SK-N-SH (cell line): ENCODE measurements around the gene COG2. TPM values are rescaled to one million over a fixed set of nuclear protein-coding genes. Genes with fewer than 3 reads are reported as not detected.

Source experiments
- CTCF ChIA-PET: fragments of 300-600, 350-600 bp; formaldehyde crosslinking; extraction: SDS; loops from one replicate; lab custom pipeline; 2021; lab: Yijun Ruan, JAX
- POLR2A ChIA-PET: fragments of 350-600 bp; sonication (Branson Sonifier 250); formaldehyde crosslinking; extraction: SDS; loops from one replicate; lab custom pipeline; 2020; ENCODE audit warnings: antibody characterized with exemption, inconsistent platforms; lab: Yijun Ruan, JAX
- DNase-seq: peaks from one replicate; pipeline ENCODE4 v3.0.0; 2012
- H2AFZ ChIP-seq: fragments of 200-600 bp; sonication (generic); 2 replicates; pipeline ENCODE4 v1.8.1; 2016; ENCODE audit warnings: antibody characterized with exemption, mild to moderate bottlenecking, low read depth
- H3F3A ChIP-seq: fragments of 200-600 bp; sonication (generic); replicated peaks from 2 replicates; pipeline ENCODE3; 2016; ENCODE audit warnings: antibody characterized with exemption, mild to moderate bottlenecking; ENCODE audit not compliant: insufficient read depth
- H3K27ac ChIP-seq, 2 experiments: fragments of 200-500 bp in 1 of 2; fragments of 200-600 bp in 1 of 2; sonication (Bioruptor generic) in 1 of 2; sonication (generic), shearing (Covaris generic) in 1 of 2; 2 replicates each; pipeline versions ENCODE4 v1.5.1 to v1.6.1; 2014 to 2016; ENCODE audit warnings: low read depth in 2 of 2, inconsistent platforms in 1 of 2, low read length in 1 of 2, mild to moderate bottlenecking in 1 of 2, mixed read lengths in 1 of 2
- H3K27me3 ChIP-seq: fragments of 200-600 bp; sonication (generic), shearing (Covaris generic); 2 replicates; pipeline ENCODE4 v1.6.1; 2016; ENCODE audit warnings: mixed run types; ENCODE audit not compliant: insufficient read depth
- H3K36me3 ChIP-seq, 2 experiments: fragments of 200-500 bp in 1 of 2; fragments of 200-600 bp in 1 of 2; sonication (Bioruptor generic) in 1 of 2; sonication (generic) in 1 of 2; replicated peaks in 1 of 2; 2 replicates each; pipeline versions ENCODE3 to v1.5.1; 2014 to 2016; ENCODE audit warnings: low read length in 1 of 2, mild to moderate bottlenecking in 1 of 2; ENCODE audit not compliant: insufficient read depth in 2 of 2, control insufficient read depth in 1 of 2
- H3K4me1 ChIP-seq, 2 experiments: fragments of 200-500 bp in 1 of 2; fragments of 200-600 bp in 1 of 2; sonication (Bioruptor generic) in 1 of 2; sonication (generic), shearing (Covaris generic) in 1 of 2; 2 replicates each; pipeline versions ENCODE4 v1.5.1 to v1.6.1; 2014 to 2016; ENCODE audit warnings: low read depth in 1 of 2, low read length in 1 of 2, mixed run types in 1 of 2; ENCODE audit not compliant: insufficient read depth in 2 of 2, control insufficient read depth in 1 of 2
- H3K4me2 ChIP-seq: fragments of 200-600 bp; sonication (generic), shearing (Covaris generic); 2 replicates; pipeline ENCODE4 v1.6.1; 2017; ENCODE audit warnings: mixed run types
- H3K4me3 ChIP-seq, 2 experiments: fragments of 200-500 bp in 1 of 2; fragments of 200-600 bp in 1 of 2; sonication (Bioruptor generic) in 1 of 2; sonication (generic), shearing (Covaris generic) in 1 of 2; 2 replicates each; pipeline versions ENCODE4 v1.5.1 to v1.8.1; 2014 to 2016; ENCODE audit warnings: low read depth in 2 of 2, inconsistent platforms in 1 of 2, low read length in 1 of 2, mild to moderate bottlenecking in 1 of 2, mixed read lengths in 1 of 2, moderate library complexity in 1 of 2
- H3K79me2 ChIP-seq: fragments of 200-600 bp; sonication (generic); 2 replicates; pipeline ENCODE4 v1.8.1; 2017; ENCODE audit warnings: mild to moderate bottlenecking; ENCODE audit not compliant: insufficient read depth
- H3K9ac ChIP-seq: fragments of 200-600 bp; sonication (generic); 2 replicates; pipeline ENCODE4 v1.6.1; 2017; ENCODE audit warnings: mixed run types
- H3K9me2 ChIP-seq: fragments of 200-600 bp; sonication (generic); 2 replicates; pipeline ENCODE4 v1.6.1; 2017; ENCODE audit warnings: mixed run types
- H3K9me3 ChIP-seq: fragments of 200-600 bp; sonication (generic); 2 replicates; pipeline ENCODE4 v1.6.1; 2017; ENCODE audit warnings: mixed run types, mild to moderate bottlenecking, moderate library complexity
- H4K20me1 ChIP-seq: fragments of 200-600 bp; sonication (generic); 2 replicates; pipeline ENCODE4 v1.6.1; 2017; ENCODE audit warnings: mild to moderate bottlenecking, mixed run types; ENCODE audit not compliant: insufficient read depth
- CHD2 ChIP-seq: fragments of 150-350 bp; IDR thresholded peaks from 2 replicates; pipeline ENCODE4 v1.6.1; 2018; ENCODE audit warnings: low read length; ENCODE audit not compliant: partially characterized antibody
- EP300 ChIP-seq, 2 experiments: IDR thresholded peaks; 2 replicates each; pipeline versions ENCODE4 v1.4.0 to v1.6.1; 2012; ENCODE audit warnings: borderline replicate concordance in 1 of 2, low read depth in 1 of 2, low read length in 1 of 2
- EZH2phosphoT487 ChIP-seq: fragments of 200-600 bp; sonication (generic); IDR thresholded peaks from 2 replicates; pipeline ENCODE4 v1.6.1; 2017; ENCODE audit warnings: low read depth, mixed run types, mild to moderate bottlenecking, antibody characterized with exemption, moderate library complexity, borderline replicate concordance
- FOXM1 ChIP-seq: IDR thresholded peaks from 2 replicates; pipeline ENCODE4 v1.4.0; 2012; ENCODE audit warnings: low read depth, mild to moderate bottlenecking
- GABPA ChIP-seq: IDR thresholded peaks from 2 replicates; pipeline ENCODE4 v1.4.0; 2012; ENCODE audit warnings: low read depth, mild to moderate bottlenecking
- GATA2 ChIP-seq: sonication (generic); formaldehyde crosslinking; IDR thresholded peaks from 2 replicates; pipeline ENCODE4 v1.5.0; 2020; ENCODE audit warnings: mild to moderate bottlenecking, missing genetic modification reagents
- JUND ChIP-seq: IDR thresholded peaks from 2 replicates; pipeline ENCODE4 v1.4.0; 2012
- MEF2A ChIP-seq: IDR thresholded peaks from 2 replicates; pipeline ENCODE4 v1.4.0; 2012; ENCODE audit warnings: low read depth, borderline replicate concordance
- NFIC ChIP-seq: IDR thresholded peaks from 2 replicates; pipeline ENCODE4 v1.4.0; 2012; ENCODE audit warnings: borderline replicate concordance
- NRF1 ChIP-seq: IDR thresholded peaks from 2 replicates; pipeline ENCODE4 v1.6.1; 2012; ENCODE audit warnings: low read depth, mild to moderate bottlenecking, low read length
- POLR2AphosphoS5 ChIP-seq: IDR thresholded peaks from 2 replicates; pipeline ENCODE4 v1.6.1; 2012; ENCODE audit warnings: low read depth, low read length
- RAD21 ChIP-seq: IDR thresholded peaks from 2 replicates; pipeline ENCODE4 v1.6.1; 2012; ENCODE audit warnings: mild to moderate bottlenecking, low read length
- RFX5 ChIP-seq: IDR thresholded peaks from 2 replicates; pipeline ENCODE4 v1.6.1; 2012; ENCODE audit warnings: mild to moderate bottlenecking, improper control_type of control experiment, low read length
- RXRA ChIP-seq: IDR thresholded peaks from 2 replicates; pipeline ENCODE4 v1.4.0; 2012; ENCODE audit warnings: low read depth, mild to moderate bottlenecking, borderline replicate concordance
- TAF1 ChIP-seq: IDR thresholded peaks from 2 replicates; pipeline ENCODE4 v1.6.1; 2012; ENCODE audit warnings: low read depth, mild to moderate bottlenecking, low read length, moderate library complexity, borderline replicate concordance
- WGBS: methylation state at CpG from one replicate; pipeline ENCODE4 v1.1.6; 2017; ENCODE audit warnings: low lambda C conversion rate; 5-methylcytosine and 5-hydroxymethylcytosine counted together
- polyA plus RNA-seq, 3 experiments: library from polyadenylated mRNA; depleted of rRNA; stranded (reverse); fragments of >200 nt; gene quantifications; 2 replicates each; pipeline ENCODE4 v1.2.3, GENCODE V29; 2012
- TF ChIP-seq, protein P1 (sequence below): IDR thresholded peaks from 2 replicates; pipeline ENCODE4; 2012
- TF ChIP-seq, protein P2 (sequence below): IDR thresholded peaks from 2 replicates; pipeline ENCODE4 v1.6.1; 2012; ENCODE audit warnings: mild to moderate bottlenecking, low read depth, low read length, moderate library complexity
- TF ChIP-seq, protein P3 (sequence below): IDR thresholded peaks from 2 replicates; pipeline ENCODE4 v1.4.0; 2012; ENCODE audit warnings: low read depth
- TF ChIP-seq, protein P4 (sequence below): fragments of 200-600 bp; sonication (generic); IDR thresholded peaks from 2 replicates; pipeline ENCODE4 v1.6.1; 2017; ENCODE audit warnings: antibody characterized with exemption, mild to moderate bottlenecking, moderate library complexity

Gene COG2
- polyA plus RNA-seq, 1 of the 3 experiments (the other 2 are of a cell fraction): 11.0 TPM

DNA sequence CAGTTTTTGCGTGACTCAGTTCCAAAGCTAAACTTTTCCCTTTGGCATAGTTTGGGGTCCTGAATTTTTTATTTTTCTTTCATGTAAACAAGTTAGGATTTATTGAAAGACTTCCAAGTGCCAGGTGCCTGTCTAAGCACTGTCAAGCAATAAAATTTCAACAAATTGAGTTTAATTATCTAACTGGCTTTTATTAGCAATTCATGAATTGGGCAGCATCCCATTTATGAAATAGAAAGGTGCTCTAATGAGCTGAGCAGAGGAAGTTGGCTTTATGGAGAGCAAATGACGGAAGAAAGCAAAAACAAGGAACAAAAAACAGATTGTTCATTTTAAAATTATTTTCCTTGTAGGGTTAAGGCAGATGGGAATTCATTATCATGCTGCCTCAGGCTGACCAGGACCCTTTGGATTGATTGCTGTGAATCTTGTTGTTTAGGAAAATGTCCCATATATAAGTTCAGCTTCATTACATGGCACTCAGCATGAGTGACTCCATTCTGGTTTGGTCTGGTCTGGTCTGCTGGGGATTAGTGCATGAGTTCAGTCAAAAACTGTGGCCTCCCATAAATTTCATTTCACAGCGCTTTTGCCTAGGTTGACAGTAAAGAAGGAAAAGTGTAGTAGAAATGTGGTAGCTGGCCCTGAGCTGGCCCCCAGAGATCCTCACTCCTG, 21.5 kb upstream of the COG2 start:
- CTCF ChIA-PET: interaction anchor here (1.2 kb wide), 1 partner anchor 21 kb away, joined by 3 read pairs; the partner anchor contains the start of gene COG2
- no peak overlapping the region for H3K27ac ChIP-seq
- DNase-seq: no peak
- no peaks in the 10 kb centered on the region for H3K79me2 ChIP-seq
- no peaks in the 10 kb centered on the region for H3K27me3 ChIP-seq
- no peaks in the 10 kb centered on the region for H4K20me1 ChIP-seq
- 35% methylated on average over 3 of the region's 3 CpGs for WGBS
- TF ChIP-seq, protein P1, sequence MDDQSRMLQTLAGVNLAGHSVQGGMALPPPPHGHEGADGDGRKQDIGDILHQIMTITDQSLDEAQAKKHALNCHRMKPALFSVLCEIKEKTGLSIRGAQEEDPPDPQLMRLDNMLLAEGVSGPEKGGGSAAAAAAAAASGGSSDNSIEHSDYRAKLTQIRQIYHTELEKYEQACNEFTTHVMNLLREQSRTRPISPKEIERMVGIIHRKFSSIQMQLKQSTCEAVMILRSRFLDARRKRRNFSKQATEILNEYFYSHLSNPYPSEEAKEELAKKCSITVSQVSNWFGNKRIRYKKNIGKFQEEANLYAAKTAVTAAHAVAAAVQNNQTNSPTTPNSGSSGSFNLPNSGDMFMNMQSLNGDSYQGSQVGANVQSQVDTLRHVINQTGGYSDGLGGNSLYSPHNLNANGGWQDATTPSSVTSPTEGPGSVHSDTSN: no peak
- TF ChIP-seq GATA2 (CRISPR knock-in tag): no peak
- no peak for TF ChIP-seq EP300 (IDR thresholded peaks at IDR 0.05; ENCODE audit: borderline replicate concordance in 1 of 2, low read depth in 1 of 2, low read length in 1 of 2)
- no peak for TF ChIP-seq MEF2A
- no peak for TF ChIP-seq NFIC
- TF ChIP-seq RFX5: no peak
- no peak for TF ChIP-seq RXRA
- no peak for TF ChIP-seq CHD2
- TF ChIP-seq EZH2phosphoT487: no peak
- TF ChIP-seq NRF1: no peak
- TF ChIP-seq TAF1: no peak
- TF ChIP-seq, protein P2, sequence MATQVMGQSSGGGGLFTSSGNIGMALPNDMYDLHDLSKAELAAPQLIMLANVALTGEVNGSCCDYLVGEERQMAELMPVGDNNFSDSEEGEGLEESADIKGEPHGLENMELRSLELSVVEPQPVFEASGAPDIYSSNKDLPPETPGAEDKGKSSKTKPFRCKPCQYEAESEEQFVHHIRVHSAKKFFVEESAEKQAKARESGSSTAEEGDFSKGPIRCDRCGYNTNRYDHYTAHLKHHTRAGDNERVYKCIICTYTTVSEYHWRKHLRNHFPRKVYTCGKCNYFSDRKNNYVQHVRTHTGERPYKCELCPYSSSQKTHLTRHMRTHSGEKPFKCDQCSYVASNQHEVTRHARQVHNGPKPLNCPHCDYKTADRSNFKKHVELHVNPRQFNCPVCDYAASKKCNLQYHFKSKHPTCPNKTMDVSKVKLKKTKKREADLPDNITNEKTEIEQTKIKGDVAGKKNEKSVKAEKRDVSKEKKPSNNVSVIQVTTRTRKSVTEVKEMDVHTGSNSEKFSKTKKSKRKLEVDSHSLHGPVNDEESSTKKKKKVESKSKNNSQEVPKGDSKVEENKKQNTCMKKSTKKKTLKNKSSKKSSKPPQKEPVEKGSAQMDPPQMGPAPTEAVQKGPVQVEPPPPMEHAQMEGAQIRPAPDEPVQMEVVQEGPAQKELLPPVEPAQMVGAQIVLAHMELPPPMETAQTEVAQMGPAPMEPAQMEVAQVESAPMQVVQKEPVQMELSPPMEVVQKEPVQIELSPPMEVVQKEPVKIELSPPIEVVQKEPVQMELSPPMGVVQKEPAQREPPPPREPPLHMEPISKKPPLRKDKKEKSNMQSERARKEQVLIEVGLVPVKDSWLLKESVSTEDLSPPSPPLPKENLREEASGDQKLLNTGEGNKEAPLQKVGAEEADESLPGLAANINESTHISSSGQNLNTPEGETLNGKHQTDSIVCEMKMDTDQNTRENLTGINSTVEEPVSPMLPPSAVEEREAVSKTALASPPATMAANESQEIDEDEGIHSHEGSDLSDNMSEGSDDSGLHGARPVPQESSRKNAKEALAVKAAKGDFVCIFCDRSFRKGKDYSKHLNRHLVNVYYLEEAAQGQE: no peak
- no peak for TF ChIP-seq GABPA
- TF ChIP-seq POLR2AphosphoS5: no peak
- no peak for TF ChIP-seq JUND
- TF ChIP-seq, protein P3, sequence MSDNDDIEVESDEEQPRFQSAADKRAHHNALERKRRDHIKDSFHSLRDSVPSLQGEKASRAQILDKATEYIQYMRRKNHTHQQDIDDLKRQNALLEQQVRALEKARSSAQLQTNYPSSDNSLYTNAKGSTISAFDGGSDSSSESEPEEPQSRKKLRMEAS: no peak
- no peak for TF ChIP-seq RAD21
- TF ChIP-seq, protein P4, sequence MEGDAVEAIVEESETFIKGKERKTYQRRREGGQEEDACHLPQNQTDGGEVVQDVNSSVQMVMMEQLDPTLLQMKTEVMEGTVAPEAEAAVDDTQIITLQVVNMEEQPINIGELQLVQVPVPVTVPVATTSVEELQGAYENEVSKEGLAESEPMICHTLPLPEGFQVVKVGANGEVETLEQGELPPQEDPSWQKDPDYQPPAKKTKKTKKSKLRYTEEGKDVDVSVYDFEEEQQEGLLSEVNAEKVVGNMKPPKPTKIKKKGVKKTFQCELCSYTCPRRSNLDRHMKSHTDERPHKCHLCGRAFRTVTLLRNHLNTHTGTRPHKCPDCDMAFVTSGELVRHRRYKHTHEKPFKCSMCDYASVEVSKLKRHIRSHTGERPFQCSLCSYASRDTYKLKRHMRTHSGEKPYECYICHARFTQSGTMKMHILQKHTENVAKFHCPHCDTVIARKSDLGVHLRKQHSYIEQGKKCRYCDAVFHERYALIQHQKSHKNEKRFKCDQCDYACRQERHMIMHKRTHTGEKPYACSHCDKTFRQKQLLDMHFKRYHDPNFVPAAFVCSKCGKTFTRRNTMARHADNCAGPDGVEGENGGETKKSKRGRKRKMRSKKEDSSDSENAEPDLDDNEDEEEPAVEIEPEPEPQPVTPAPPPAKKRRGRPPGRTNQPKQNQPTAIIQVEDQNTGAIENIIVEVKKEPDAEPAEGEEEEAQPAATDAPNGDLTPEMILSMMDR: no peak
- no peak for TF ChIP-seq FOXM1
- H3K4me2 ChIP-seq: no peak overlapping the region
- no peak overlapping the region for H3K4me3 ChIP-seq
- no peak overlapping the region for H2AFZ ChIP-seq
- no peaks in the 10 kb centered on the region for H3K36me3 ChIP-seq
- H3F3A ChIP-seq: no peaks in the 10 kb centered on the region
- POLR2A ChIA-PET: no interaction called here
- H3K9ac ChIP-seq: no peak overlapping the region
- no peaks in the 10 kb centered on the region for H3K9me2 ChIP-seq
- no peaks in the 10 kb centered on the region for H3K9me3 ChIP-seq
- H3K4me1 ChIP-seq: no peaks in the 10 kb centered on the region
